ENCODE measurements around the gene ADAMTS2. TPM values are rescaled to one million over a fixed set of nuclear protein-coding genes. Genes with fewer than 3 reads are reported as not detected.

Gene ADAMTS2
- total and polyA plus RNA-seq, 2 of the 8 experiments (the other 6 are each of a cell fraction or from before 2014, with no cell fraction given) = 6.6 to 7.3 TPM

GRCh38 chr5:179120951-179121666 is 224.2 kb downstream of the ADAMTS2 start:
- no peak overlapping the region for H2BK20ac ChIP-seq (ENCODE audit: low read length)
- H3K9ac ChIP-seq (replicated peaks in 1 of 4; ENCODE audit: extremely low read depth in 1 of 4, low read depth in 3 of 4, low read length in 3 of 4) = no peak overlapping the region
- H3K4me1 ChIP-seq (replicated peaks in 1 of 4; ENCODE audit: control insufficient read depth in 3 of 4, insufficient read depth in 4 of 4, low read length in 3 of 4) = no peaks in the 10 kb centered on the region
- DNase-seq (ENCODE audit: low read depth in 1 of 2, low spot score in 2 of 2) = no peak
- no peak overlapping the region; the same call in 1 of the 2 replicates for H4K8ac ChIP-seq (ENCODE audit: extremely low read depth, insufficient read depth, low read length)
- no peak overlapping the region for H2BK5ac ChIP-seq (ENCODE audit: low read depth, low read length)
- H3K79me2 ChIP-seq (ENCODE audit: control insufficient read depth in 1 of 2, insufficient read depth in 2 of 2, low read length in 2 of 2) = no peaks in the 10 kb centered on the region
- peaks cover 41 to 86% of the 10 kb centered on the region in 2 experiments for H3K9me3 ChIP-seq (ENCODE audit: insufficient read depth in 2 of 2, low read depth in 1 of 2, low read length in 1 of 2)
- no peak overlapping the region for H2AFZ ChIP-seq (ENCODE audit: low read length)
- H3K23ac ChIP-seq (ENCODE audit: insufficient read length) = no peak overlapping the region
- H4K5ac ChIP-seq (ENCODE audit: insufficient read length, low read depth, low read length) = no peak overlapping the region
- H2BK15ac ChIP-seq (ENCODE audit: low read length) = no peak overlapping the region
- no peak overlapping the region for H3K18ac ChIP-seq (ENCODE audit: extremely low read depth, low read length)
- H4K91ac ChIP-seq (replicated peaks; ENCODE audit: insufficient read length, low read length) = no peak overlapping the region
- no peak overlapping the region for H3K56ac ChIP-seq (replicated peaks; ENCODE audit: insufficient read length, low read depth, low read length)
- H3K27ac ChIP-seq (ENCODE audit: low read depth, low read length) = no peak overlapping the region
- no peaks in the 10 kb centered on the region for H4K20me1 ChIP-seq (replicated peaks in 1 of 2; ENCODE audit: control insufficient read depth in 1 of 2, insufficient read depth in 2 of 2, low read length in 2 of 2)
- no peak overlapping the region for H2BK120ac ChIP-seq (replicated peaks; ENCODE audit: low read depth, low read length)
- no peaks in the 10 kb centered on the region for H3K27me3 ChIP-seq (replicated peaks in 1 of 4; ENCODE audit: control insufficient read depth in 3 of 4, extremely low read depth in 1 of 4, insufficient read depth in 3 of 4, low read length in 3 of 4)
- no peak overlapping the region for H3K4me3 ChIP-seq (ENCODE audit: extremely low read depth in 1 of 4, insufficient read depth in 2 of 4, low read depth in 3 of 4, low read length in 4 of 4)
- CTCF ChIA-PET (ENCODE audit: partially characterized antibody) = interaction anchor here (1.0 kb wide), 1 partner anchor 11 kb away, joined by 3 read pairs; no protein-coding TSS in a partner anchor
- H2AK5ac ChIP-seq (ENCODE audit: low read depth, low read length) = no peak overlapping the region
- FAIRE-seq = no peak
- H3K36me3 ChIP-seq (ENCODE audit: control insufficient read depth in 2 of 4, insufficient read depth in 4 of 4, low read length in 3 of 4) = 0 out of 8 replicates have a peak, but pooled peaks cover 0 to 2% (median 0%) of the 10 kb centered on the region in 4 experiments
- no peak overlapping the region for H2BK12ac ChIP-seq (ENCODE audit: low read depth, low read length)
- no peak overlapping the region for H3K4ac ChIP-seq (replicated peaks; ENCODE audit: insufficient read length, low read depth, low read length)
- H3K79me1 ChIP-seq (ENCODE audit: low read depth, low read length) = no peaks in the 10 kb centered on the region
- 97% methylated on average over 44 of the region's 75 CpGs; no CpG with 5 or more reads in 1 of the 2 experiments for WGBS, 2 experiments (ENCODE audit: extremely low coverage in 1 of 2, insufficient coverage in 1 of 2, insufficient read length in 1 of 2, insufficient replicate concordance in 2 of 2, low coverage in 1 of 2, low lambda C conversion rate in 2 of 2, missing lambda C conversion rate in 1 of 2)
- POLR2A ChIA-PET (ENCODE audit: partially characterized antibody) = no interaction called here
- H3K23me2 ChIP-seq (ENCODE audit: low read depth, low read length) = no peaks in the 10 kb centered on the region
- H3K4me2 ChIP-seq (ENCODE audit: insufficient read depth in 1 of 2, low read depth in 2 of 2, low read length in 2 of 2) = no peak overlapping the region
- H3K14ac ChIP-seq (ENCODE audit: insufficient read length) = no peak overlapping the region
- TF ChIP-seq CHD1 (IDR thresholded peaks at IDR 0.05; ENCODE audit: low read depth, low read length) (no peak), E2F6 (IDR thresholded peaks at IDR 0.05) (no peak), HDAC2 (IDR thresholded peaks at IDR 0.05; ENCODE audit: borderline replicate concordance in 1 of 2, low read depth in 2 of 2, low read length in 2 of 2) (no peak), GABPA (IDR thresholded peaks at IDR 0.05; ENCODE audit: borderline replicate concordance, insufficient read depth, low read length) (no peak), KDM4A (IDR thresholded peaks at IDR 0.05; ENCODE audit: low read depth, low read length, severe bottlenecking) (no peak), HDAC6 (IDR thresholded peaks at IDR 0.05; ENCODE audit: low read depth, low read length) (no peak), CREB1 (IDR thresholded peaks at IDR 0.05) (no peak), MAX (IDR thresholded peaks at IDR 0.05) (no peak), SIN3A (conservative IDR thresholded peaks at IDR 0.05 in 1 of 2, IDR thresholded peaks at IDR 0.05 in 1 of 2; ENCODE audit: low read depth in 1 of 2, low read length in 2 of 2) (no peak)
